Choroid plexus epithelial cell (primary cell): ENCODE results near the gene HOXB8.

ENCODE experiments used
- DNase-seq: peaks from one replicate; pipeline ENCODE4 v3.0.0-alpha.2; 2010; ENCODE audit warnings: low read depth
- H3K4me3 ChIP-seq: 2 replicates; pipeline ENCODE4 v1.5.1; 2011; ENCODE audit warnings: low read depth, mild to moderate bottlenecking, control low read depth, low read length, moderate library complexity
- TF ChIP-seq, protein P1 (sequence below): conservative IDR thresholded peaks from 2 replicates; pipeline ENCODE4 v1.5.1; 2011; ENCODE audit warnings: low read depth, mild to moderate bottlenecking, control low read depth, inconsistent platforms, low read length, moderate library complexity

Gene HOXB8

DNA sequence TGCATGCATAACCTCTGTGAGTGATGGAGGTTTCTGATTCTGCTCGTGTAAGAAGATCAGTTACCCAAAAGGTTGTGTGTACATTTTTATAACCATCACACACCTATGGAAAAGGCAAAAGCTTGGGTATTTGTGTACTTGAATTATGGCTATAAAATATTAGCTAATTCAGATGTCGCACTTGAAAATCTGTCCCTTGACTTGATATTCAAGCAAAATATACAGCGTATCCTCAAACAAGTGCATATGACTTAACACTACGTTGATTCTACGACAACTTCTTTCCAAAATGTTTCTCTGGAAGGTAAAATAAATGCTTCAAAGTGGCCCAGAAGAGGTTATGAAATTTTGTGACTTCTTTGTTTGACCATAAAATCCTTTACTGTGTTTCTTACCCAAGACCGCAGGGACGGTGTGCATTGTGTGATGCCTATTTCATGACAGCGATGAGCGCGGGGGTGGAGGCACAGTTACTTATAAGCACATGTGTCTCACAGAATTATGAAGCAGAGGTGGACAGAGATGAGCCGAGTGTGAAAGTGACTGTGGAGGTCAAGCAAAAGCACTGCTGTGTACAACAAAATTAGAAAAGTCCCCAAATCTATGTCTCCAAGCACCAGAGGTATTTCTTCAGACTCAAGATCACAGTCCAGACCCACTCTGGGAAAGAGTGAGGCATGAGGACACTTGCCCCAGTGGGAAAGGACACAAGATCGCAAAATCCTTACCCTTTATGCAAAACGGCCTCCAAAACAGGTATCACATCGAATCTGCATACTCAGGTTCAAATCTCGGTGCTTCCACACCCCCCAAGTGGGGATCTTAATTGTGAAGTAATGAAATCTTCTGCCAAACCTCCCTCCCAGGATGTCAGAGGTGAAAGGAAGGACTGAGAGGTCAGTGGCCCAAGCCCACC lies 15.2 kb upstream of the HOXB8 start:
- DNase-seq = no peak
- H3K4me3 ChIP-seq = no peak overlapping the region
- TF ChIP-seq, protein P1, sequence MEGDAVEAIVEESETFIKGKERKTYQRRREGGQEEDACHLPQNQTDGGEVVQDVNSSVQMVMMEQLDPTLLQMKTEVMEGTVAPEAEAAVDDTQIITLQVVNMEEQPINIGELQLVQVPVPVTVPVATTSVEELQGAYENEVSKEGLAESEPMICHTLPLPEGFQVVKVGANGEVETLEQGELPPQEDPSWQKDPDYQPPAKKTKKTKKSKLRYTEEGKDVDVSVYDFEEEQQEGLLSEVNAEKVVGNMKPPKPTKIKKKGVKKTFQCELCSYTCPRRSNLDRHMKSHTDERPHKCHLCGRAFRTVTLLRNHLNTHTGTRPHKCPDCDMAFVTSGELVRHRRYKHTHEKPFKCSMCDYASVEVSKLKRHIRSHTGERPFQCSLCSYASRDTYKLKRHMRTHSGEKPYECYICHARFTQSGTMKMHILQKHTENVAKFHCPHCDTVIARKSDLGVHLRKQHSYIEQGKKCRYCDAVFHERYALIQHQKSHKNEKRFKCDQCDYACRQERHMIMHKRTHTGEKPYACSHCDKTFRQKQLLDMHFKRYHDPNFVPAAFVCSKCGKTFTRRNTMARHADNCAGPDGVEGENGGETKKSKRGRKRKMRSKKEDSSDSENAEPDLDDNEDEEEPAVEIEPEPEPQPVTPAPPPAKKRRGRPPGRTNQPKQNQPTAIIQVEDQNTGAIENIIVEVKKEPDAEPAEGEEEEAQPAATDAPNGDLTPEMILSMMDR = no peak

DNA sequence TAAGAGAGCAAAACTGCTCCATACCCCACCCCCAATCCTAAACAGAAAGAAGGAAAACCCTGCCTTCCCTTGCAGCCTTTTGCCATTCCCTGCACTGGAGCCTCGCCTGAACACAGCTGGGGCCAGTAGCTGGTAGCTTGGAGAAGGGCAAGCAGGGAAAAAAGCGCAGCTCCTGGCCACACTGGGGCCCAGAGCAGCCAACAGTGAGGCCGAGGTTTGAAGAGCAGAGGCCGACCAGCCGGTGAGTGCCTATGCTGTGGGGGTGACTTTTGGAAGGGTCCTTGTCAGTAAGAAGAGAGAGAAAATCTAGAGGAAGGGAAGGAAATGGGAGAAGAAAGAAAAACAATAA lies 14.3 kb upstream of the HOXB8 start:
- TF ChIP-seq, protein P1 = no peak
- no peak overlapping the region for H3K4me3 ChIP-seq
- no peak for DNase-seq

DNA sequence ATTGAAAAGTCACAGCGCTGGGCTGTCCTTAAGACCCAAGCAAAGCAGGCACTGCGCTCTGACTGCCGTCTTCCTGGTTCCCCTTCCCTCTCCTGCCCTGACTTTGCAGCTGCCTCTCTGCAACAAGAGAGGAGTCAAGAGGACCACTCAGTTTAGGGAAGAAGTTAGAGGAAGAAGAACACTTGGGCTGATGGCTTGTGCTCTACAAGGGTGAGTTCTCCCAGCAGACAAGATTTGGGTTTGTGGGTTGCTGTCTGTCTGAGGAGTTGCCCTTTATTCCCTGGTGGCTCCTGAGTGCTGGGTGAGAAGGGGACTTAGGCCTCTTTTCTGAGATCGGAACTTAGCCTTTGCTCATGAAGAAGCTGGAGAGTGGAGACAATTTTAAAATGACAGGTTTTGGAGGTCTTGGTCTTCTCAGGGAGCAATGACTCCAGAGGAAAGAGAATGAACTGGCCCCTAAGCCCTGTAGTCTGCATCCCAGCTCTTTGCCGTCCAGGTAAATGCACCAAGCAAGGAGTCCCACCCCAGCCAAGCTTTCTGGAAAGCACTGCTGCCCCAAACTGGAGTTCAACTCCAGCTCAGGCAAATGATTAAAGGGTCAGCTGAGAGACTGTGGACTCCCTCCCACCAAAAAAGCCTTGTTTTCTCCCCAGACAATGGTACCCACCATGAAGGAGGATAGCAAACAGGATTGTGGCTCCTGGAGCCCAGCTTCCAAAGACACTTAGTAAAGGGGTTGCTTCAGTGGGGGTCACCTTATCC lies 13.7 kb upstream of the HOXB8 start:
- DNase-seq = no peak
- TF ChIP-seq, protein P1 = no peak
- no peak overlapping the region for H3K4me3 ChIP-seq

DNA sequence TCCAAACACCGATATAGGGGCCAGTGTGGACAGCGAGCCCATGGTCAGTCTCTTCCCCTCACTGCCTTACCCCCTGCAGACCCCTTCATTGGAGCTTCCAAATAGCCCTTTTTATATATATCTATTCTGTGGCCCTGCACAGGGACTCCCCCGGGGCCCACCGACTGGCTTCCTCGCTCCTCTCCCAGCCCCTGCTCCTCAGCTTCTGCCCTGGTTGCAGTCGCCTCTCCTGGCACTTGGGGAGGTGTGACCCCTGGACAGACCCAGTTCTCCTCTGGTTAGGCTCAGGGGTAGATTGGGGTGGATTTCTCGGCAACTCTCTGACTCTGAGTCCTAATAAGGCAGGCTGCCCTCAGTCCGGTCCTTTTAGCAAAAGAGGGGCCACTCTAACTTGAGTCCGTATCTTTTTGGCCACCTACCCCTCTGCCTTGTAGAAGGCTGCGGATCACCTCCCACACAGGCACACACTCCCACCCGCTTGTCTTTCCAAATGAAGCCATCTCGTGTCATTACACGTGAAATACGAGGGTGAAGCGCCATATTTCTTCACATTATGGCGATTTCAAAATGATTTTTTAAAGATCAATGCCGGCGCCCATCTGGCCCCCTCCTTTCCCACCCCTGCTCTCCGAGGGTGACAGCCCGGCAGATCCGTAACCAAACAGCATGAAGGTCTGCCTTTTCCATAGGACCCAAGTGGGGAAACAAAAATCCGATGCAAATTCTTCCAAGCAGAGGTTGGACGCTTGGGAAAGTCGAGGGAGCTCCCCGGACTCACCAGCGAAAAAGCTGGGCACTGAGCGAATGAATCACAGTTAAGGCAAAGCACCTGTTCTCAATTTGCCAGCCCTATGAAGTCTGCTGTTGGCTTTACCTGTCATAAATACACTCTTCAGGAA lies 12.8 kb upstream of the HOXB8 start:
- TF ChIP-seq, protein P1 = no peak
- H3K4me3 ChIP-seq = no peak overlapping the region
- DNase-seq = no peak

DNA sequence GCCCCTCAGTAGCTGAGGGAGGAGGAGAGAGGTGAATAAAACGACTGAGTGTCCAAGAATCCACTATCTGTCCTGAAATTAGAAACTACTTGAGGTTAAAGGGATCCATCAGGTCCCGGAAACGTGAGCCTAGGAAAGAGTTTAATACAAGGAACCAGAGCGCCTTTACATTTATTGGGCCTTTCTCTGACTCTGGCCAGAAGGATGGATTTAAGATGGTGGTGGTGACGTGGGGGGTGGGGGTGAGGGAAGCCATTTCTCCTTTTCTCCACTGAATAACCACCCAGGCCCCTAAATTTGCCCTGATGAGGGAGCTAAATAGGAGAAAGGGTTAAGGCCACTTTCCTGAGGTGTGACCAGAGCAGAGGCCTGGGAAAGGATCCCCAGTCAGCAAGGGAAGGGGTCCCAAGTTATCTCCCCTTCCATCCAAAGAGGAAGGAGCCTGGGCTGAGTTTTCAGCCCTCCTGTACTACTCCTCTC lies 12.1 kb upstream of the HOXB8 start:
- H3K4me3 ChIP-seq = no peak overlapping the region
- no peak for DNase-seq
- TF ChIP-seq, protein P1 = no peak

DNA sequence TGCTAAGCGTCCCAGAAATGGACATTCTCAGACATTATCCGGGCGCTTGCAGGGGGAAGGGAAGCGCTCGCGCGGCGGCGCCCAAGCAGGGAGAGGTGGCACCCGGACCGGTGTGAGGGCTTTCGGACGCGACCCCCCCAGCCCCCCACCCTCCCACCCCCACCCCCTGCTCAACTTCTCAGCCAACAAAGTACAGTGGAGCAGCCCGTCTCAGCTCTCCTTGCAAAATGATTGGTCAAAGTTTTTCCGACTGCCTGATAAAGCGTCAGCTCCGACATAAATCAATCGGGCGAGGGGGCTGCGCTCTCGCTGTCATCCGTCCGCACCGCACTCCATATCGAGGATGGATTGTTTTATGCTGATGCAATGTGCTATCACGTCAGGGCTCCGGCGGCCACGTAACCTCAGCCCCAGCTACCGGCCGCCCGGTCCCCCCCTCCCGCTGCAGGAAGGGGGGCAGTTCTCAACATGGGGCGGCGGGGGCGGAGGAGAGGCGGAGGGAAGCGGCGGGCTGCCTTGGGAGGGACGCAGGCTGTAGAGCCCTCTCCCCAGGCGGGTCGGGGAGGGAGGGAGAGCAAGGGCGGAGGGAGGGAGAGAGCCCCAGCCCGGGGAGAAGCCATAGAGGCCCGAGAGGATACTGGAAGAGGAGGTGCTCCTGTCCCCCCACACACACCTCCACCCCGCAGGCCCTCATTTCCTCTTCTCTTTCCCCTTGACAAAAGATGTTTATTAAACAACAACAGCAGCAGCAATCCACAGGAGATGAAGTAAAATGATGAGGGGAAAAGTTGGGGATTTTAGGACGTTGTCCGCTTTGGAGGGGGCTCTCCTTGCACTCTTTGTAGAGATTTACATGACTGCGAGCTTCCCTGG lies 11.4 kb upstream of the HOXB8 start, which contains the start of gene HOXB9:
Gene HOXB9 (minus strand): TSS at position 114 of the 873 bp plus-strand sequence. CDS start 89 bp downstream, at position 25.
- TF ChIP-seq, protein P1 = no peak
- no peak within 1 kb of the TSS for H3K4me3 ChIP-seq
- no peak for DNase-seq
